Midbrain (tissue), 1 donor: ENCODE measurements around the gene KRTAP12-4.
"Not testable (repeated sequence)": the region's sequence is repeated elsewhere in the genome, so short reads cannot be mapped to it uniquely, and the experiment has no call there.

Source experiments
- DNase-seq: peaks from one replicate; lab custom pipeline; 2025; lab: John Stamatoyannopoulos, UW

The KRTAP12-4 gene

GRCh38 chr21:44656868-44657267 is 2.4 kb upstream of the KRTAP12-4 start:
- DNase-seq: no peak

- DNase-seq: no peak
Measured at GRCh38 chr21:44653656-44654575, 543 bp downstream of the KRTAP12-4 start.

GRCh38 chr21:44653123-44653522 is 1.3 kb downstream of the KRTAP12-4 start:
- no peak for DNase-seq

- no peak for DNase-seq
Measured at GRCh38 chr21:44650973-44651675, 3.3 kb downstream of the KRTAP12-4 start.

GRCh38 chr21:44650265-44650972 is 4.0 kb downstream of the KRTAP12-4 start:
- DNase-seq: no peak

- no peak for DNase-seq
Measured at GRCh38 chr21:44649521-44650100, 4.8 kb downstream of the KRTAP12-4 start.

- DNase-seq: no peak
Measured at GRCh38 chr21:44648557-44649311, 5.7 kb downstream of the KRTAP12-4 start.

GRCh38 chr21:44647222-44647552 is 7.3 kb downstream of the KRTAP12-4 start:
- DNase-seq: no peak

- DNase-seq: not testable (repeated sequence)
Measured at GRCh38 chr21:44646366-44647221, 7.9 kb downstream of the KRTAP12-4 start, which contains the start of gene KRTAP10-11. Gene KRTAP10-11, plus strand, starts transcription at chr21:44646414. Its CDS starts 45 bp downstream, at chr21:44646459.

GRCh38 chr21:44644878-44645277 is 9.6 kb downstream of the KRTAP12-4 start:
- DNase-seq: no peak

- DNase-seq: no peak
Measured at GRCh38 chr21:44643741-44644310, 10.6 kb downstream of the KRTAP12-4 start.

GRCh38 chr21:44640761-44641160 is 13.7 kb downstream of the KRTAP12-4 start:
- DNase-seq: no peak

GRCh38 chr21:44639331-44639655 is 15.2 kb downstream of the KRTAP12-4 start:
- no peak for DNase-seq

- DNase-seq: not testable (repeated sequence)
Measured at GRCh38 chr21:44638506-44639330, 15.7 kb downstream of the KRTAP12-4 start.

GRCh38 chr21:44637851-44638348 is 16.6 kb downstream of the KRTAP12-4 start:
- DNase-seq: not testable (repeated sequence)

- no peak for DNase-seq
Measured at GRCh38 chr21:44637018-44637850, 17.2 kb downstream of the KRTAP12-4 start, which contains the start of gene KRTAP10-10. Gene KRTAP10-10, plus strand, starts transcription at chr21:44637356. Its CDS starts 62 bp downstream, at chr21:44637418.

GRCh38 chr21:44636209-44637017 is 18.0 kb downstream of the KRTAP12-4 start:
- DNase-seq: no peak
